DMS53 (cell line): Measurements from ENCODE around the gene UVRAG.
"Not testable (repeated sequence)": the region's sequence is repeated elsewhere in the genome, so short reads cannot be mapped to it uniquely, and the experiment has no call there.

Experiments used
- DNase-seq: peaks from one replicate; lab custom pipeline; 2025; lab: John Stamatoyannopoulos, UW

UVRAG gene

DNA sequence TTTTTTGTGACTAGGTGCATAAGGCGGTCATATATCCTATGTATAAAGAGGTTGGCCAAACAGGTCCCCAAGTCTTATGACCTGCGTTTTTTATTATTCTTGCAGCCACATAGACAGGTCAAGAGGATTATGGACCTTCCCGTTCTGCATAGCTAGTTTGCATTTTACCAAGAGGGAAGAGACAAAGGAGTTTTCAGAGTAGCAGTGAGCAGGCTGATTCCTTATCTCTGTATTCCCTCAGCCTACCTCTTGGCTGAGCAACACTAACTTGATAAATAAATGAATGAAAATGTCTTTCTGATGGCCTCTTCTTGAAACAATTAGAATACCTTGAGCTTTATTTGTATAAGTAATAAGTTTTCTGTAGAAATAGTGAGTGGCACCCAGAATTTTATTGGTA is 210.8 kb downstream of the UVRAG start:
- DNase-seq, result no peak

- no peak for DNase-seq
Observed at GRCh38 chr11:76026281-76026680, 211.3 kb downstream of the UVRAG start.

- DNase-seq, result no peak
Observed at GRCh38 chr11:76026862-76027261, 211.9 kb downstream of the UVRAG start.

DNA sequence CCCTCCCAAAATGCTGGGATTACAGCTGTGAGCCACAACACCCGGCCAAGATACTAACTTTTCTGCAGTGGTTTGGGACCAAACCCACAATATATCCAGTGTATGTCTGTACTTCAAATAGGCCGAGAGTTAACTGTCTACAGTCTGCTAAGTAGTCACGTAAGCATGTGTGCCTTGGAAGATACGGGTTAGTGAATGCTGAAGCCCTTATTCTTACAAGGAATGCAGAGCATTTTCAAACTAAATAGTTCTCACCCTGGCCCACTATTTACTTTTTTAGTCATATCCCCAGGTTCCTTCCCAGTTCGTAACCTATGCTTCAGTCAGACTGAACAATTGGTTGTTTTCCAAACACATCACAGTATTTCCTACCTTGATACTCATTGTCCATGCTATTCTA is 215.3 kb downstream of the UVRAG start:
- peak; percentile 29 for DNase-seq

GRCh38 chr11:76030968-76031590 is 216.1 kb downstream of the UVRAG start:
- no peak for DNase-seq

- DNase-seq, result no peak
Observed at GRCh38 chr11:76033699-76034098, 218.7 kb downstream of the UVRAG start.

DNA sequence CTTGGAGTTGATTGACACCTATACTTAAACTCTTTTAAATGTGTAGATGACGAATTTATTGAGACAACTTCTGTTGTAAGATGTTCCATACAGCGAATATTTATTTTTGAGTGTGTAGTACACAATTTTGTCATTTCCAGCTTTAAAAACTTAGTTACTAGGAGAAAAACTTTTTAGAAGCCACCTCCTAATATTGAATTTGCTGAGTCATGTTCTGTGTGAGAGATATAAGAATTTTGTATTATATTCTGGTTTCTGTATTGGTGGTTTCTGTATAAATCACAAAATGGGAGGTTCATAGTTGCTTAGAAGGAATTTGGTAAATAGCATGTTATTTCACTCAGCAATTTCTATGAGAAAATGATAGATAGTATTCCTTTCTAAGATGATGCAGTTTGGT is 220.0 kb downstream of the UVRAG start:
- no peak for DNase-seq

DNA sequence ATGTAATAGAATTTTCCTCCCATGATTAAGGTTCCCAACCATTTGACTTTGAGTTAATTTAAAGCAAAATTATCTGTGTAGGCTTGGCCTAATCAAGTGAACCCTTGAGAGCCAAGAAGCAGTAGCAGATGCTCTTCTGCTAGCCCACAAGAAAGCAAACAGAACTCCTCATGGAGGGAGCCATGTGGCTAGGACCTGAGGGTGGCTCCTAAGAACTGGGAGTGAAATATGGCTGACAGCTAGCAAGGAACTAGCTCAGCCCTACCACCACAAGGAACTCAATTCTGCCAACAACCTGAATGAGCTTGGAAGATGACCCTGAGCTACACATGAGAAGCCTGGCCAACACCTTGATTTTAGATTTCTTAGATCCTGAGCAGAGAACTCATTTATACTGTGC is 223.6 kb downstream of the UVRAG start:
- DNase-seq, result no peak

GRCh38 chr11:76041208-76041607 is 226.2 kb downstream of the UVRAG start:
- DNase-seq, result peak; percentile 57

DNA sequence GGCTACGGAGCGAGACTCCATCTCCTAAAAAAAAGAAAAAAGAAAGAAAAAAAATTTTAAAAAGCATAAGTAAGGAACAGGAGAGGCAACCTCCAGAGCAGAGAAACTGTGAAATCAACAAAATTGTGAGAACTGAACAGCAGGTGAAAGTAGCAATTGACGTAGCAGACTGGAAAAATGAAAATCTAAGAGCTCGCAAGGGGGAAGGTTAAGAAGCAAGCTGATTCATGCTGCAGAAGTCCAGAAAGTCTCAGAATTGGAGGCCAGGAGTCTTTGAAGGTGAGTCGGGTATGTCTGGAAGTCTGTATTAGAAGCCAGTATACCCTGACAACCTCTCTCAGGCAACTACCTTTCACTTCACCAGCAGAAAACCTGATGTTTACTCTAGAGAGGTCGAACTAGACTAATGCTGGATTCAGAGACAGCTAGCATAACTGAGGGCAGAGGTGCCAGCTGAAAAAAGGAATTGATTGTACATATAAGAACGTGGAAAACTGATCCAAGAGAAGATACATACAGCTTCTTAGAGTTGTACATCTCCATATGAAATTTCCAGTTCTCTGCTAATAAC is 229.8 kb downstream of the UVRAG start:
- no peak for DNase-seq

DNA sequence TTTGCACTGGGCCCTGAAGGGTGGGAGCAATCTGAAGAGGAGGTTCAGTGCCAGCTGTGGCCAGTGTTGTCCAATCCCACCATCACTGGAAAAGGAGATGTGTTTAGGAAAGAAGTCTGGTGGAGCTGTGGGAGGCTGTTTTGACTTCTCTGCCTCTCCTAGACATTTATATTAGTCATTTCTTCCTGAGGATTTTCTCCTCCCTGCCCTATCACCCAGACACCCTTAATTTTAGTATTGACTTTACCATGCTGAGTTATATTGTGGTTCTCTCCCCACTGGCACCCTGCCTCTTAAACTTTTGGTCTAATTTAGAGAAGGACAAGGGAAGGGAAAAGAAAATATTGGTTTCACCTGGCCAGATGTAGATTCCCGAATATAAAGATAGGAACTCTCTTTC is 232.2 kb downstream of the UVRAG start:
- DNase-seq, result no peak

- DNase-seq, result no peak
Observed at GRCh38 chr11:76047766-76048165, 232.8 kb downstream of the UVRAG start.

GRCh38 chr11:76048763-76049162 is 233.8 kb downstream of the UVRAG start:
- DNase-seq, result peak; percentile 90

- no peak for DNase-seq
Observed at GRCh38 chr11:76049511-76049910, 234.5 kb downstream of the UVRAG start.

GRCh38 chr11:76051937-76052336 is 236.9 kb downstream of the UVRAG start:
- DNase-seq, result no peak

DNA sequence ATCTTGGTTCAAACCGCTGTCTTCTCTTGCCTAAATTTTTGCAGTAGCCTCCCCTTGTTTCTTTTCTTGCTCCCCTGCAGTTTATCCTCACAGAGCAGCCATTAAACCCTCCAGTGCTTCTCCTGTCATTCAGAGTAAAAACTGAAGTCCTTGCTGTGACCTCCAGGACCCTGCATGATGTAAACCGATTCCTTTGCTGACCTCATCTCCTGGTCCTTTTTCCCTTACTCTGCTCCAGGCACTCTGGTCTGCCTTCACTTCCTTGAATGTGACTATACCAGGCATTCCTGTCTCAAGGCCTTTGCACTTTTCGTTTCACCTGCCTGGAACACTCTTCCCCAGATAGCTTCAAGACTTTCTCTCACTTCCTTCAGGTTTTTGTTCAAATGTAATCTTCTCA is 239.3 kb downstream of the UVRAG start:
- DNase-seq, result no peak

DNA sequence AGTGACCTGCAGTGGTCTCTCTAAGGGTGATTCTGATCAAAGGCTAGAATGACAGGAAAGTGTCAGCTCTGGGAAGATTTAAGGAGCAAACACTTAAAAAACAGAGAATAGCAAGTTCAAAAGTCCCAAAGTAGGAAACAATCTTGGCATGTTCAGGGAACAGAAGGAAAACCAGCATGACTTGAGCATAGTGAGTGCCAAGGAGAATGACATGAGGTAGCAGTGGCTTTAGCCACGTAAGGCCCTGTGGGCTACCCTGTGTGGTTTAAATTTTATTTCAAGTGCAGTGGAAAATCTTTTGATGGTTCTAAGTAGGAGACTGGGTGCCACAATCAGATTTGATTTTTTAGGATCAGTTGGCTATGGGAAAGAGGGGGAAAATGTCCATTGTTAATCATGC is 241.9 kb downstream of the UVRAG start:
- no peak for DNase-seq

- not testable (repeated sequence) for DNase-seq
Observed at GRCh38 chr11:76060475-76061036, 245.5 kb downstream of the UVRAG start.

DNA sequence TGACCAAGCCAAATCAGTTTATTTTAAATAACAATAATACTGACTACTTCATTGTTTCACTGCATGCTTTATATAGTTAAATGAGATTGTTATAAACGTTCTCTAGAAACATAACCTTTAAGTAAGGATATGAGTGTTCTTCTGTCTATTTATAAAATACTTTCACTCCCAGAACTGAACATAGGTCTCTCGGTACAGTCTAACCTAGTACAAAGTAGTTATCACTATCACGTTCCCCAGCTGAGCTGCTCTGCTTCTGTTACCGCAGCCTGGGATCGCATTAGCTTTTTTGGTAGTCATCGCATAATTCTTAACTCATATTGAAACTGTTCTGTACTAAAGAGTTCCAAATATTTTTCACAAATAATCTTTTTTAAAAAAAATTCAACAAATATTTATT is 247.7 kb downstream of the UVRAG start:
- DNase-seq, result no peak

GRCh38 chr11:76064192-76064591 is 249.2 kb downstream of the UVRAG start:
- no peak for DNase-seq

DNA sequence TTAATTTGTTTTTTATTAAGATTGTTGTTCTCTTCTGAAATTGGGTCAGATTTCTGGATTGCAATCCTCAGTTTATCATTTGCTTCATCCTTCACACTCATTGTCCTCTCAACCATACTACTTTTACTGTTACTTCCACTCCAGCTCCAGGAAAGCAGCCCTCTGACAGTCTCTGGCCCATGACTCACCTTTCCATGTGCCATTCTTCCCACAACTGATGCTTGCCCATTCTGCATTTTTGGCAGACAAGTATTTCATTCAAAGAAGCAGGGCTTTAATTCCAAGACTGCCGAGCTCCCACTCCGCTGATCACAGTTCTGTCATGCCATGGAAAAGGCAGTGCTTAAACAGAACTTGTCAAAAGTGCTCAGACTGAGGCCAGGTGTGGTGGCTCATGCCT is 252.1 kb downstream of the UVRAG start:
- no peak for DNase-seq

GRCh38 chr11:76069001-76069400 is 254.0 kb downstream of the UVRAG start:
- no peak for DNase-seq

GRCh38 chr11:76071090-76071489 is 256.1 kb downstream of the UVRAG start:
- DNase-seq, result no peak

- no peak for DNase-seq
Observed at GRCh38 chr11:76073724-76074123, 258.7 kb downstream of the UVRAG start.
